NCI-H524 treated with DMSO at 0.1 percent for 48 hours (cell line): ENCODE data around the gene NPBWR2.
"Not testable (repeated sequence)": the region's sequence is repeated elsewhere in the genome, so short reads cannot be mapped to it uniquely, and the experiment has no call there.

Experiments used
- DNase-seq: peaks from one replicate; lab custom pipeline; 2025; lab: John Stamatoyannopoulos, UW

NPBWR2 gene

DNA sequence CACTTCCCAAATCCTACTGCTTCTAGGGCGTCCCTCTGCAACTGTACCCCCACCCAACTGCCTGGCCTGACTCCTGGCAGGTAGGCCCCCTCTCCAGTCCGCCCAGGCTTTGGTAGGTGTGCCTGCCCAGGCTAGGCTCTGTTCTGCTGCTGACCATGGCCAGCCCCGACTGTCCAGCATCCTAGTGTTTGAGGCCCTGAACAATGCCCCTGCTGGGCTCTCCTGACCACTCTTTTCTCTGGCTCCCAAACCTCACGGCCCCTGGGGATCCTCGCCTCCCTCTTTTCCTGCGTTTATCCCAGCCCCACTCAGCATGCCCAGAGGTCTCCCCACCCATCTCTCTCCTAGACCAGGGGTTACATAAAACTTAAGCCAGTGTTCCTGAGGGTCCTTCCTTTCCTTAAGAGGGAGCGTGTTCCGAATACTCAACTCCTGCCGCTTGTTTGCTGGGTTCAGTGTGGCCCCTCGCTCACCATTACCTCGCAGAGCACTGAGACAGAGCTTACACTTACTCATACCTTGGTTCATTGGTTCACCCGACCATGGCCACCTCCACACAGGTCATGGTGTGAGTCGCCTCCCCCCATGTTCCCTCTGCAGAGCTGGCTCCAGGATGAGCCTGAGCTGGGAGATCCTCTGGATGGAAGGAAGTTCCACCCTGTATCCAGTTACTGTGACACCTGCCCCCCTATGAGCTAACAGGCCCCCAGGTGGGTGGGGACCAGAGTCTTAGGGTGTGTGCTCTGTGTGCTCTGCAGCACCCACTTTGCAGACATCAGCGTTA, 35.8 kb upstream of the NPBWR2 start:
- no peak for DNase-seq

- no peak for DNase-seq
Measured at GRCh38 chr20:64142590-64142989, 35.2 kb upstream of the NPBWR2 start.

GRCh38 chr20:64140956-64141355, 33.6 kb upstream of the NPBWR2 start:
- DNase-seq, result no peak

GRCh38 chr20:64140061-64140931, 32.9 kb upstream of the NPBWR2 start:
- no peak for DNase-seq

DNA sequence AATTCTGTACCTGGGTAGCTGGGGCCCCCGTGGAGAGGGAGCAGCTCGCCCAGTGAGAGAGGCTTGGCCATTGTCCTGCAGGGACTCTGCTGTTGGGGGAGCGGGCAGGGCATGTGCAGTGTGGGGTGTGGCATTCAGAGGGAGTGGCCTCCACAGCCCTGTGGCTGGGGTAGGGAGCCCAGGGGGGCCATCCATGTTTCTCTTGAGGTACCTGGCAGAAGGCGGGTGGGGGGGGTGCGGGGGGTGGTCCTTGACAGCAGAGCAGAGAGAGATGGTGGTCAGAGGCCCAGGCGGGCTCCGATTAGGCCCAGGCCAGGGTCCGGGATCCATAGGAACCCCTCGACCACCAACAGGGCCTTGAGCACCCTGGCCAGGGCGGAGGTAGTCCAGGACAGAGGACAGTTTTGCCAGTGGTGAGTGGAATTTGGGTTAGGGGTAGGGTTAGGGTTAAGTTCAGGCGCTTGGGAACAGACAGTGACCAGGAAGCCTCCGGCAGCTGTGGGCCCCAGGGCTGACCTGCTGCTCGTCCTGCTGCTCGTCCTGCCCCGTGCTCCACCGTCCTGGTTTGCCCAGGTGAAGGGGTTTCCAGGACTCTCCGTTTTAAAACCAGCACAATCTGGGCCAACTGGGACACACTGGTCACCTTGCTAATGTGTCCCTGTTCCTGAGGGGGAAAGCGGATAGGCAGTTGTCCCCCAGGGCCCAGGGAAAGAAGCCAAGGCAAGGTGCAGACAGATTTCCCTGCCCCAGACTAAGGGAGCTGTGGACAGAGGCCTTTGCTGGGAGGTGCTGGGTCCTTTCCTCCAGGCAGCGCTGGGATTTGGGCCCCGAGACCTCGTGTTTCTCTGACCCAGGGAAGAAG, 32.1 kb upstream of the NPBWR2 start:
- DNase-seq, result no peak

DNA sequence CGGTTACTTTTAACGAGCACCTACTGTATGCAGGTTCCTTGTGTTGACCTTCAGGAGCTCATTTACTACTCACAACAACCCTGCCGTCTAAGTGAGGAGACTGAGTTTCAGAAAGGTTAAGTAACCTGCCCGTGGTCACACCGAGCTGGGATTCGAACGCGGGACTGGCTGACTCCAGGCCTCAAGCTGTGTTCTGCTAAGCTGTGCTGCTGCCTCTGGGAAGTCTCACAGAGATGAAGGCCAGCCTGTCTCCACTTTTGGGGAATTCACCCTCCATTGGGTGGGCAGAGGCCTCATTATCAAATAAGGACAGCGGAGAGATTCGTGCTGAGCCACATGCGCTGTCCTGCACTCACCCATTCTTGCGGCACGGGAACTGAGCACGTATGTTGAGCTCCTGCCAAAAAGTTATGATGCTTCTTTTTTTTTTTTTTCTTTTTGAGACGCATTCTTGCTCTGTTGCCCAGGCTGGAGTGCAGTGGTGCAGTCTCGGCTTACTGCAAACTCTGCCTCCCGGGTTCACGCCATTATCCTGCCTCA, 31.0 kb upstream of the NPBWR2 start:
- DNase-seq, result no peak

DNA sequence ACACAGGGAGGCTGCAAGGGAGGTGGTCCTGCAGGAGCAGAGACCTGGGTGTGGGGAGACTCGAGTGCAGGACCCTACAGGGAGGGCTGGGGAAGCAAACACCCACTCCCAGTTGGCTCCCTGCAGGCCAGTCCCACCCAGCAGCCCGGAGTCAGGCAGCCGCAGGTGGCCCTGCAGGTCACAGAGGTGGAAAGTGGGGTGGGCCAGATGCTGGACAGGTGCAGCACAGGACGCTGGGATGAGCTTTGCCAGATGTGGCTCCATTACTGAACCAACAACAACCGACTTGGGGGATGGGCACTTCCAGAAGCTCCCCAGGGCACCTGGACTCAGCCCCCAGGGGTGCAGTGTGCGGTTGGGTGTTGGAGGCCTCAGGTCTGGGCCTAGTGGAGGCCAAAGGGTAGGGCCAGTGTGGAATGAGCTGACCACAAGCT, 30.2 kb upstream of the NPBWR2 start:
- DNase-seq, result no peak

DNA sequence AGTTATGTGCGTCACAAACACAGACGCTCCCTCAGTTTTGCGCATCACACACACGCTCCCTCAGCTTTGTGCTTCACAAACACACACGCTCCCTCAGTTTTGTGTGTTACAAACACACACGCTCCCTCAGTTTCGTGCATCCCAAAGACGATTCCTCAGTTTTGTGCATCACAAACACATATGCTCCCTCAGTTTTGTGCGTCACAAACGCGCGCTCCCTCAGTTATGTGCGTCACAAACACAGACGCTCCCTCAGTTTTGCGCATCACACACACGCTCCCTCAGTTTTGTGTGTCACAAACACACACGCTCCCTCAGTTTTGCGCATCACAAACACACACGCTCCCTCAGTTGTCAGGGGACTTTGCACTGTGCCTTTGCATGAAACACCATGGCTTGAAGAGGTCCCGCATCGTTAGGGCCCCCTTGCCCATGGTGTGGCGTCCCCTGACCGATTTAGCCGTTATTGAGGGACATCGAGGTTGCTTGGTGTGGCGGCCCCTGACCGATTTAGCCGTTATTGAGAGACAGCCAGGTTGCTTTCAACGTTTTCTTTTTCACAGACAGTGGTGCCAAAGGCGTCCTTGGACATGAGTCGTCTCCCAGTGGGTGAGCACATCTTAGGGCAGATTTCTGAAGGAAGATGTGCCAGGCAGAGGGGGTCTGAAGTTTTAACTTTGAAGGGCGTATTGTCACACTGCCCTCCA, 28.8 kb upstream of the NPBWR2 start:
- DNase-seq, result no peak

DNA sequence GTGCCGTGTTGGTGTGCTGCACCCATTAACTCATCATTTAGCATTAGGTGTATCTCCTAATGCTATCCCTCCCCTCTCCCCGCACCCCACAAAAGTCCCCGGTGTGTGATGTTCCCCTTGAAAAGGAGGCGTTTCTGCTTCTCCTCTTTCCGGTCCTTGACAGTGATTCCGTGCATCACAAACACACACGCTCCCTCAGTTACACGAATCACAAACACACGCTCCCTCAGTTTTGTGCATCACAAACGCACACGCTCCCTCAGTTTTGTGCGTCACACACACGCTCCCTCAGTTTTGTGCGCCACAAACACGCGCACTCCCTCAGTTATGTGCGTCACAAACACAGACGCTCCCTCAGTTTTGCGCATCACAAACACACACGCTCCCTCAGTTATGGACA, 27.4 kb upstream of the NPBWR2 start:
- not testable (repeated sequence) for DNase-seq

- no peak for DNase-seq
Measured at GRCh38 chr20:64133951-64134407, 26.6 kb upstream of the NPBWR2 start.

- peak; percentile 5 for DNase-seq
Measured at GRCh38 chr20:64131406-64131805, 24.0 kb upstream of the NPBWR2 start.

GRCh38 chr20:64130876-64131275, 23.5 kb upstream of the NPBWR2 start:
- no peak for DNase-seq

DNA sequence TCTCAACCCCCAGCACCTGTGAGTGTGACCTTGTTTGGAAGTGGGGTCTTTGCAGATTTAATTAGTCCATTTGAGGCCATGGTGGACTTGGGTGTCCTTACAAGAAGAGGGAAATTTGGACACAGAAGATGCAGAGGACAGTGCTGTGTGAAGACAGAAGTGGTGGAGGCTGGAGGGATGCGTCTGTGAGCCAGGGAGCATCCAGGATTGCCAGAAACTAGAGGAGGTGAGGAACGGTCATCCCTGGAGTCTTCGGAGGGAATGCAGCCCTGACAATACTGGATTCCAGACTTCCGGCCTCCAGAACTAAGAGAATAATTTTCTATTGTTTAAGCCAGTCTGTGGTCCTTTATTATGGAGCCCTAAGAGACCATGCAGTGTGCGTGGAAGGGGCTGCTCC, 22.9 kb upstream of the NPBWR2 start:
- DNase-seq, result no peak

GRCh38 chr20:64129146-64129782, 21.9 kb upstream of the NPBWR2 start:
- no peak for DNase-seq

DNA sequence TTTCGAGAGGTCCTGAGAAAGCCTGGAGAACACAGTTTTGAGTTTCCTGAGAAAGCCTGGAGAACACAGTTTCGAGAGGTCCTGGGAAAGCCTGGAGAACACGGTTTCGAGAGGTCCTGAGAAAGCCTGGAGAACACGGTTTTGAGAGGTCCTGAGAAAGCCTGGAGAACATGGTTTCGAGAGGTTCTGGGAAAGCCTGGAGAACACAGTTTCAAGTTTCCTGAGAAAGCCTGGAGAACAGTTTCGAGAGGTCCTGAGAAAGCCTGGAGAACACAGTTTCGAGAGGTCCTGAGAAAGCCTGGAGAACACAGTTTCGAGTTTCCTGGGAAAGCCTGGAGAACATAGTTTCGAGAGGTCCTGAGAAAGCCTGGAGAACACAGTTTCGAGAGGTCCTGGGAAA, 16.2 kb upstream of the NPBWR2 start:
- DNase-seq, result not testable (repeated sequence)

DNA sequence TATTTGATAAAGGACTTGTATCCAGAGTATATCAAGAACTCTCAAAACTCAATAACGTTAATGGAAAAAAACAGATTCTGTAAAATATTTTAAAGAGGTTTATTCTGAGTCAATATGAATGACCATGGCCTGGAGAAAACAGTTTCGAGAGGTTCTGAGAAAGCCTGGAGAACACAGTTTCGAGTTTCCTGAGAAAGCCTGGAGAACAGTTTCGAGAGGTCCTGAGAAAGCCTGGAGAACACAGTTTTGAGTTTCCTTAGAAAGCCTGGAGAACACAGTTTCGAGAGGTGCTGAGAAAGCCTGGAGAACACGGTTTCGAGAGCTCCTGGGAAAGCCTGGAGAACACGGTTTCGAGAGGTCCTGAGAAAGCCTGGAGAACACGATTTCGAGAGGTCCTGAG, 15.6 kb upstream of the NPBWR2 start:
- not testable (repeated sequence) for DNase-seq

DNA sequence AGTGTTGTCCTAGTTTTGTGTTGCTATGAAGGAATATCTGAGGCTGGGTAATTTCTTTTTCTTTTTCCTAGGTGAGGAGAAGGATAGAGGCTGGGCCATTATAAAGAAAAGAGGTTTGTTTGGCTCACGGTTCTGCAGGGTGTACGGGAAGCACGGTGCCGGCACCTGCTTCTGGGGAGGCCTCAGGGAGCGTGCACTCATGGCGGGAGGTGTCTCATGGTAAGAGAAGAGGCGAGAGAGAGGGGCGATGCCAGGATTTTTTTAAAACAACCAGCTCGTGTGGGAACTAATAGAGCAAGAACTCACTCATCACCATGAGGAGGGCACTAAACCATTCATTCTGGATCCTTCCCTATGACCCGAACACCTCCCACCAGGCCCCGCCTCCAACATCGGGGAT, 14.2 kb upstream of the NPBWR2 start:
- no peak for DNase-seq

GRCh38 chr20:64119681-64120341, 12.4 kb upstream of the NPBWR2 start:
- DNase-seq, result no peak

GRCh38 chr20:64119301-64119680, 11.9 kb upstream of the NPBWR2 start:
- DNase-seq, result no peak

GRCh38 chr20:64117432-64117777, 10.0 kb upstream of the NPBWR2 start:
- not testable (repeated sequence) for DNase-seq
